Measurements from ENCODE around the gene TRAF7.

The TRAF7 gene

GRCh38 chr16:2210386-2211365 lies 55.1 kb downstream of the TRAF7 start, which contains the start of gene BRICD5:
Gene BRICD5, minus strand, starts transcription at chr16:2210863. Its CDS starts 30 bp downstream, at chr16:2210833.
- no peak for DNase-seq (ENCODE audit: insufficient read length, low spot score)
- TF ChIP-seq CTCF (IDR thresholded peaks at IDR 0.05; ENCODE audit: insufficient read depth, missing control alignments), result no peak
- FAIRE-seq, result no peak

GRCh38 chr16:2211923-2212347 lies 56.4 kb downstream of the TRAF7 start:
- DNase-seq (ENCODE audit: insufficient read length, low spot score), result no peak
- no peak for TF ChIP-seq CTCF (IDR thresholded peaks at IDR 0.05; ENCODE audit: insufficient read depth, missing control alignments)
- FAIRE-seq, result no peak

DNA sequence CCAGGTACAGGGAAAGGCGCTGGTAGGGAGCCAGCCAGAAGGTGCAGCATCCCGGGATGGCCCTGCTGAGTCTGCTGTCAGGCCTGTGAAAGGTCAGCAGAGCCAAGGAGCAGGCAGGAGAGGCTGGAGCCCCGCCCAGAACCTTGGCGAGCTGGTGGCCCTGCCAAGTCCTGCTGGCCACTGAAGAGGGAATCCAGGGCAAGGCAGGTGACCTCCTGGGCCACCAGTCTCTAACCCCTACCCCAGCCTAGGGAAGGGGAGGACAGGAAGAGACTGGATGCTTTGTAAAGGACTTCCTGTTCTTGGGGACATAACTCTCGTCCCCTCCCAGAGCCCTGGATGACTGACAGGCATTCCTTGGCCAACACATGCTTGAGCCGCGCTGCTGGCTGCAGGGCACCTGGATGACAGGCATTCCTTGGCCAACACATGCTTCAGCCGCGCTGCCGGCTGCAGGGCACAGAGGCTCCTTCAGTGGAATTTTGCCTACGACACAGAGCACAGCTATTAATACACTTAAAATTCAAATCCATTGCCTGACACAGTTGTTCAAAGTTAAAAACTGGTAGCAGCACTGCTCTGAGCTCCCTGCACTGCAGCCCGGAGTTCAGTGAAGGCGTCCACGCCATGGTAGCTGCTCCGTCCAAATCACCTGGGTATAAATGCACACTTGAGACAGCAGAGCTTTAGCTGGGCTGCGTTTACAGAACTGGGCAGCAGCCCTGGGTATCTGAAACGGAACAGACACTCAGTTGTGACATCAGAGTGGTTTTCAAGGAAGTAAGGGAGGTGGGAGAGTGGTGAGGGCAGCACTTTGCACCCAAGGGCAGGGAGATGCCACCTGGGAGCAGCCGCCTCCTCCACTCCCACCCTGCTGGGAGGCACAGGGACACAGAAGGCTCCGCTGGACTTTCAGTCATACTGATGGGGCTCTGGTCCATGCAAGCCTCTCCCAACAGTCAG lies 57.1 kb downstream of the TRAF7 start:
- FAIRE-seq (no peak), DNase-seq (ENCODE audit: insufficient read length, low spot score) (no peak)
- TF ChIP-seq CTCF (IDR thresholded peaks at IDR 0.05; ENCODE audit: insufficient read depth, missing control alignments), result no peak

- TF ChIP-seq CTCF (IDR thresholded peaks at IDR 0.05; ENCODE audit: insufficient read depth, missing control alignments), result no peak
- FAIRE-seq (no peak), DNase-seq (ENCODE audit: insufficient read length, low spot score) (no peak)
These were observed 58.5 kb downstream of the TRAF7 start for GRCh38 chr16:2213817-2214718.

DNA sequence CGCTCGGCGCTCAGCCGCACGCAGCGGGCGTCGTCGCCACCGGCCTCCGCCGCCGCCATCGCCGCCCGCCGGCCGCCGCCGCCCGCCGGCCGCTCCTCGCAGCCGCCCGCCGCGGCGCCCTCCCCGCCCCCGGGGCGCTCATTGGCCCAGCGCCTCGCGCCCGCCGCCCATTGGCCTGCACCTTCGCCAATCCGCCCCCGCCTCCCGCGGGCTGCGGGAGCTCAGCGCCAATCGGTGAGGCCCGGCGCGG lies 59.1 kb downstream of the TRAF7 start, which contains the start of gene PGP:
Gene PGP (minus strand): TSS at position 122 of the 250 bp plus-strand sequence. CDS start 63 bp downstream, at position 59.
- TF ChIP-seq CTCF (IDR thresholded peaks at IDR 0.05; ENCODE audit: insufficient read depth, missing control alignments), result no peak
- FAIRE-seq (no peak), DNase-seq (ENCODE audit: insufficient read length, low spot score) (no peak)

DNA sequence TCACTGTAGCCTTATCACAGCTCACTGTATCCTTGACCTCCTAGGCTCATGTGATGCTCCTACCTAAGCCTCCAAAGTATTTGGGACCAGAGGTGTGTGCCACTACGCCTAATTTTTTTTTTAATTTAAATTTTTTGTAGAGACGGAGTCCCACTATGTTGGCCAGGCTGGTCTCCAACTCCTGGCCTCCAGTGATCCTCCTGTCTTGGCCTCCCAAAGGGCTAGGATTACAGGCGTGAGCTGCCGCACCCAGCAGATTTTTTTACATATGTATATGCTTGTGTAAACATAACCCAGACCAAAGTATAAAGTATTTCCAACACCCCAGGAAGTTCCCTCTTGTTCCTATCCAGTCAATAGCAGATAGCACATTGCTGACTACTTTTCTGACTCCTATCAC lies 60.7 kb downstream of the TRAF7 start:
- FAIRE-seq (no peak), DNase-seq (ENCODE audit: insufficient read length, low spot score) (no peak)
- TF ChIP-seq CTCF (IDR thresholded peaks at IDR 0.05; ENCODE audit: insufficient read depth, missing control alignments), result no peak

Measured in D721Med (cell line).